ENCODE measurements around the gene KIFBP.
A peak's percentile ranks its signal among the peaks of the same experiment; 100 is the strongest.

Gene KIFBP

GRCh38 chr10:69051710-69052487 is 63.3 kb downstream of the KIFBP start:
- no peak for DNase-seq

- no peak for DNase-seq
Measured at GRCh38 chr10:69052736-69053135, 64.1 kb downstream of the KIFBP start.

- DNase-seq, result no peak
Measured at GRCh38 chr10:69055241-69055640, 66.6 kb downstream of the KIFBP start.

- DNase-seq, result peak; percentile 43
Measured at GRCh38 chr10:69056129-69056528, 67.5 kb downstream of the KIFBP start.

- DNase-seq, result no peak
Measured at GRCh38 chr10:69056536-69057260, 68.1 kb downstream of the KIFBP start.

GRCh38 chr10:69057261-69057950 is 68.8 kb downstream of the KIFBP start:
- peak; percentile 42 for DNase-seq

- no peak for DNase-seq
Measured at GRCh38 chr10:69057951-69058297, 69.3 kb downstream of the KIFBP start.

- DNase-seq, result no peak
Measured at GRCh38 chr10:69060127-69060798, 71.7 kb downstream of the KIFBP start.

- peak; percentile 43 for DNase-seq
Measured at GRCh38 chr10:69061305-69062161, 72.9 kb downstream of the KIFBP start.

GRCh38 chr10:69062901-69063300 is 74.3 kb downstream of the KIFBP start:
- no peak for DNase-seq

GRCh38 chr10:69064762-69065328 is 76.2 kb downstream of the KIFBP start:
- no peak for DNase-seq

- DNase-seq, result peak; percentile 74
Measured at GRCh38 chr10:69065406-69066361, 77.1 kb downstream of the KIFBP start.
